Measurements from ENCODE around the gene CDH13. TPM values are rescaled to one million over a fixed set of nuclear protein-coding genes. Genes with fewer than 3 reads are reported as not detected.

CDH13 gene
- total and polyA plus RNA-seq, 9 of the 15 experiments (the other 6 are each of a cell fraction or from before 2014, with no cell fraction given) = 0.03 TPM; not detected in 8

DNA sequence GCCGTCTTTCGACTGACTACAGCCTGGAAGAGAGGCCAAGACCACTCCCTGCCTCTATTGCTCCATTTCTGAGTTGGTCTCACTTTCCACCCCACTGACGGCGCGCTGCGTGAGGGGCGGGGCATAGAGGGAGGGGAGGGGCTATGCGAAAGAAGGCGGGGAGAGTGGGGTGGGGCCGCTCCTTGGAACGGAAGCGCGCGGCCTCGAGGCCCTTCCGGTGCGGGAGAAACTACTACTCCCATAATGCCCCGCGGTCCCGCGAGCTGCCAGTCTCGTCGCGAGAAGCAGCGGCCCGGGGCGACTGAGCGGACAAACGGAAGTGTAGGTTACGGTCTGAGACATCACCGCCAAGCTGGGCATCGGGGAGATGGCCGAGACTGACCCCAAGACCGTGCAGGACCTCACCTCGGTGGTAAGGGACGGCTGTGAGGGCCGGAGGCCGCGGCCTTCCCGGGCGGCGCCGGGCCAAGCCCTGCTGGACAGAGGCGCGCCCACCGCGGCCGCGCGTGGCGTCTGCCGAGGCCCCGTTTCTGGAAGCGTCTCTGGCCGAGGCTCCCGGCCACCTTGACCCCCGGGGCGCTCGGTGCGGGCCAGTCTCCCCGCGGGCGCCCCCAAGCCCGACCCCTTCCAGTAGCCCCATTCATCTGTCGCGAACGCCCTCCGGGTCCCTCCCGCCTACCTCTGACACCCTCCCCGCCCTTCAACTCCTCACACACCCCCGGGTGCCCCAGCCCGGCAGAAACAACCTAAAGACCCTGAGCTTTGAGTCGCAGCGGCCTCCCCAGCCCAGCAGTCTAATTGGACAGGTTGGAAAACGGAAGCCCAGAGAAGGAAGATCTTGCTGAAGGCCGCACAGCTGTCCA, 1181.2 kb downstream of the CDH13 start, which contains the start of gene HSBP1 (continued):
- TF ChIP-seq, protein P1, sequence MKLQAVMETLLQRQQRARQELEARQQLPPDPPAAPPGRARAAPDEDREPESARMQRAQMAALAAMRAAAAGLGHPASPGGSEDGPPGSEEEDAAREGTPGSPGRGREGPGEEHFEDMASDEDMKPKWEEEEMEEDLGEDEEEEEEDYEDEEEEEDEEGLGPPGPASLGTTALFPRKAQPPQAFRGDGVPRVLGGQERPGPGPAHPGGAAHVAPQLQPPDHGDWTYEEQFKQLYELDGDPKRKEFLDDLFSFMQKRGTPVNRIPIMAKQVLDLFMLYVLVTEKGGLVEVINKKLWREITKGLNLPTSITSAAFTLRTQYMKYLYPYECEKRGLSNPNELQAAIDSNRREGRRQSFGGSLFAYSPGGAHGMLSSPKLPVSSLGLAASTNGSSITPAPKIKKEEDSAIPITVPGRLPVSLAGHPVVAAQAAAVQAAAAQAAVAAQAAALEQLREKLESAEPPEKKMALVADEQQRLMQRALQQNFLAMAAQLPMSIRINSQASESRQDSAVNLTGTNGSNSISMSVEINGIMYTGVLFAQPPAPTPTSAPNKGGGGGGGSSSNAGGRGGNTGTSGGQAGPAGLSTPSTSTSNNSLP (IDR thresholded peaks at IDR 0.05; ENCODE audit: borderline replicate concordance, low read depth, low read length) = no peak
- TF ChIP-seq TAF15 (IDR thresholded peaks at IDR 0.05; ENCODE audit: low read depth, low read length) (no peak), TOE1 (IDR thresholded peaks at IDR 0.05; ENCODE audit: borderline replicate concordance) (no peak), TOE1 (CRISPR knock-in tag; IDR thresholded peaks at IDR 0.05; ENCODE audit: borderline replicate concordance, low read depth) (no peak), PRMT5 (CRISPR knock-in tag; IDR thresholded peaks at IDR 0.05) (no peak), CCNT2 (IDR thresholded peaks at IDR 0.05; ENCODE audit: borderline replicate concordance, extremely low read depth, insufficient read length, low read depth, low read length) (peak; percentile 75), ZNF785 (CRISPR knock-in tag; IDR thresholded peaks at IDR 0.05) (no peak), RFX7 (CRISPR knock-in tag; IDR thresholded peaks at IDR 0.05) (no peak), ARID1B (IDR thresholded peaks at IDR 0.05) (no peak), ZFP30 (CRISPR knock-in tag; IDR thresholded peaks at IDR 0.05; ENCODE audit: borderline replicate concordance) (no peak)
- TF ChIP-seq, protein P2, sequence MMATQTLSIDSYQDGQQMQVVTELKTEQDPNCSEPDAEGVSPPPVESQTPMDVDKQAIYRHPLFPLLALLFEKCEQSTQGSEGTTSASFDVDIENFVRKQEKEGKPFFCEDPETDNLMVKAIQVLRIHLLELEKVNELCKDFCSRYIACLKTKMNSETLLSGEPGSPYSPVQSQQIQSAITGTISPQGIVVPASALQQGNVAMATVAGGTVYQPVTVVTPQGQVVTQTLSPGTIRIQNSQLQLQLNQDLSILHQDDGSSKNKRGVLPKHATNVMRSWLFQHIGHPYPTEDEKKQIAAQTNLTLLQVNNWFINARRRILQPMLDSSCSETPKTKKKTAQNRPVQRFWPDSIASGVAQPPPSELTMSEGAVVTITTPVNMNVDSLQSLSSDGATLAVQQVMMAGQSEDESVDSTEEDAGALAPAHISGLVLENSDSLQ (IDR thresholded peaks at IDR 0.05) = peak; percentile 84
- TF ChIP-seq, protein P3, sequence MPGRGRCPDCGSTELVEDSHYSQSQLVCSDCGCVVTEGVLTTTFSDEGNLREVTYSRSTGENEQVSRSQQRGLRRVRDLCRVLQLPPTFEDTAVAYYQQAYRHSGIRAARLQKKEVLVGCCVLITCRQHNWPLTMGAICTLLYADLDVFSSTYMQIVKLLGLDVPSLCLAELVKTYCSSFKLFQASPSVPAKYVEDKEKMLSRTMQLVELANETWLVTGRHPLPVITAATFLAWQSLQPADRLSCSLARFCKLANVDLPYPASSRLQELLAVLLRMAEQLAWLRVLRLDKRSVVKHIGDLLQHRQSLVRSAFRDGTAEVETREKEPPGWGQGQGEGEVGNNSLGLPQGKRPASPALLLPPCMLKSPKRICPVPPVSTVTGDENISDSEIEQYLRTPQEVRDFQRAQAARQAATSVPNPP (IDR thresholded peaks at IDR 0.05; ENCODE audit: borderline replicate concordance, insufficient read depth, insufficient read length) = no peak
- TF ChIP-seq, protein P4, sequence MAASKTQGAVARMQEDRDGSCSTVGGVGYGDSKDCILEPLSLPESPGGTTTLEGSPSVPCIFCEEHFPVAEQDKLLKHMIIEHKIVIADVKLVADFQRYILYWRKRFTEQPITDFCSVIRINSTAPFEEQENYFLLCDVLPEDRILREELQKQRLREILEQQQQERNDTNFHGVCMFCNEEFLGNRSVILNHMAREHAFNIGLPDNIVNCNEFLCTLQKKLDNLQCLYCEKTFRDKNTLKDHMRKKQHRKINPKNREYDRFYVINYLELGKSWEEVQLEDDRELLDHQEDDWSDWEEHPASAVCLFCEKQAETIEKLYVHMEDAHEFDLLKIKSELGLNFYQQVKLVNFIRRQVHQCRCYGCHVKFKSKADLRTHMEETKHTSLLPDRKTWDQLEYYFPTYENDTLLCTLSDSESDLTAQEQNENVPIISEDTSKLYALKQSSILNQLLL (CRISPR knock-in tag; IDR thresholded peaks at IDR 0.05; ENCODE audit: borderline replicate concordance) = no peak
- TF ChIP-seq, protein P5, sequence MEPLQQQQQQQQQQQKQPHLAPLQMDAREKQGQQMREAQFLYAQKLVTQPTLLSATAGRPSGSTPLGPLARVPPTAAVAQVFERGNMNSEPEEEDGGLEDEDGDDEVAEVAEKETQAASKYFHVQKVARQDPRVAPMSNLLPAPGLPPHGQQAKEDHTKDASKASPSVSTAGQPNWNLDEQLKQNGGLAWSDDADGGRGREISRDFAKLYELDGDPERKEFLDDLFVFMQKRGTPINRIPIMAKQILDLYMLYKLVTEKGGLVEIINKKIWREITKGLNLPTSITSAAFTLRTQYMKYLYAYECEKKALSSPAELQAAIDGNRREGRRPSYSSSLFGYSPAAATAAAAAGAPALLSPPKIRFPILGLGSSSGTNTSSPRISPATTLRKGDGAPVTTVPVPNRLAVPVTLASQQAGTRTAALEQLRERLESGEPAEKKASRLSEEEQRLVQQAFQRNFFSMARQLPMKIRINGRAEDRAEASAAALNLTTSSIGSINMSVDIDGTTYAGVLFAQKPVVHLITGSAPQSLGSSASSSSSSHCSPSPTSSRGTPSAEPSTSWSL (CRISPR knock-in tag; IDR thresholded peaks at IDR 0.05; ENCODE audit: borderline replicate concordance) = no peak
- TF ChIP-seq, protein P6, sequence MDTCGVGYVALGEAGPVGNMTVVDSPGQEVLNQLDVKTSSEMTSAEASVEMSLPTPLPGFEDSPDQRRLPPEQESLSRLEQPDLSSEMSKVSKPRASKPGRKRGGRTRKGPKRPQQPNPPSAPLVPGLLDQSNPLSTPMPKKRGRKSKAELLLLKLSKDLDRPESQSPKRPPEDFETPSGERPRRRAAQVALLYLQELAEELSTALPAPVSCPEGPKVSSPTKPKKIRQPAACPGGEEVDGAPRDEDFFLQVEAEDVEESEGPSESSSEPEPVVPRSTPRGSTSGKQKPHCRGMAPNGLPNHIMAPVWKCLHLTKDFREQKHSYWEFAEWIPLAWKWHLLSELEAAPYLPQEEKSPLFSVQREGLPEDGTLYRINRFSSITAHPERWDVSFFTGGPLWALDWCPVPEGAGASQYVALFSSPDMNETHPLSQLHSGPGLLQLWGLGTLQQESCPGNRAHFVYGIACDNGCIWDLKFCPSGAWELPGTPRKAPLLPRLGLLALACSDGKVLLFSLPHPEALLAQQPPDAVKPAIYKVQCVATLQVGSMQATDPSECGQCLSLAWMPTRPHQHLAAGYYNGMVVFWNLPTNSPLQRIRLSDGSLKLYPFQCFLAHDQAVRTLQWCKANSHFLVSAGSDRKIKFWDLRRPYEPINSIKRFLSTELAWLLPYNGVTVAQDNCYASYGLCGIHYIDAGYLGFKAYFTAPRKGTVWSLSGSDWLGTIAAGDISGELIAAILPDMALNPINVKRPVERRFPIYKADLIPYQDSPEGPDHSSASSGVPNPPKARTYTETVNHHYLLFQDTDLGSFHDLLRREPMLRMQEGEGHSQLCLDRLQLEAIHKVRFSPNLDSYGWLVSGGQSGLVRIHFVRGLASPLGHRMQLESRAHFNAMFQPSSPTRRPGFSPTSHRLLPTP (IDR thresholded peaks at IDR 0.05; ENCODE audit: borderline replicate concordance, extremely low read depth, insufficient read length) = no peak

All from K562 (cell line).